Renal cortical epithelial cell (primary cell): ENCODE measurements around the gene VAC14. TPM values are rescaled to one million over a fixed set of nuclear protein-coding genes. Genes with fewer than 3 reads are reported as not detected.

Experiments
- DNase-seq: peaks from one replicate; pipeline ENCODE4 v3.0.0-alpha.2; 2011; ENCODE audit warnings: low read depth
- total RNA-seq: library from RNA; depleted of rRNA; stranded (reverse); fragments of >200 nt; gene quantifications from 2 replicates; pipeline ENCODE4 v1.2.3, GENCODE V29; 2014

VAC14 gene
- total RNA-seq, 1 donor from 2014 or later, result 30.3 TPM

DNA sequence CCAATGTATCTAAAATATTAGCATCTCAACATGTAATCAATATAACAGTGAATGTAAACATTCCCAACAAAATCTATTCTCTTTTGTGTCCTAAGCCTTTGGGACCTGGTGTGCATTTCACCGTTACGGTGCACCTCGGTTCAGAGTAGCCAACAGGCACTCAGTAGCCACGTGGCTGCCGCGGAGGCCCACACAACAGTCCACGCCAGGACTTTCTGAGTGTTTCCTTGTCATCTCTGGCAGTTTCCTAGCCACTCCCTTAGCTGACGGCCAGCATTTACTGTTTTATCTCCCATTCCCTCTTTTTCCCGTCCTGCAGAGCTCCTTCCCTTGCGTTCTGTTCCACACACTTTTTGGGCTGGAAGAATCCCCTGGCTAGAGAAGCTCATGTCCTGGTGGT, 36.3 kb downstream of the VAC14 start:
- DNase-seq, result no peak

DNA sequence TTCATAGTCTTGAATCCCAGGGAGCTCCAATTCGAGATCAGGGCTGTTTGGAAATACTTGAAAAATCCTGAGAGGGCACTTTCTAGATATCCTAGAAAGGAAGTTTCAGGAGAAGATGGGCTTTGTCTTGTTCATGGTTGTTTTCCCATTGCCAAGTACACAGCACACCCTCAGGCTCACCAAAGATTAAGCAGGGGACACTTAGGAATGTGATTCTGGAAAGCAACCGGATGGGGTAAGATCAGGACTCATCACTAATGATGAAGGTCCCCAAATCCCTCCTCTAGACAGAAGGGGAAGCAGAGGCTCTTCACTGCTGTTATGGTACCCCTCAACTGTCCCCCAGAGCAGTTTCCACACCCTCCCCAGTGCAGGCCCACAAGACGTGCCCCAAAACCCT, 40.7 kb downstream of the VAC14 start:
- DNase-seq, result no peak

- no peak for DNase-seq
Observed at GRCh38 chr16:70759666-70760065, 41.3 kb downstream of the VAC14 start.

GRCh38 chr16:70758786-70759185, 42.2 kb downstream of the VAC14 start:
- no peak for DNase-seq

- no peak for DNase-seq
Observed at GRCh38 chr16:70757183-70757582, 43.8 kb downstream of the VAC14 start.

DNA sequence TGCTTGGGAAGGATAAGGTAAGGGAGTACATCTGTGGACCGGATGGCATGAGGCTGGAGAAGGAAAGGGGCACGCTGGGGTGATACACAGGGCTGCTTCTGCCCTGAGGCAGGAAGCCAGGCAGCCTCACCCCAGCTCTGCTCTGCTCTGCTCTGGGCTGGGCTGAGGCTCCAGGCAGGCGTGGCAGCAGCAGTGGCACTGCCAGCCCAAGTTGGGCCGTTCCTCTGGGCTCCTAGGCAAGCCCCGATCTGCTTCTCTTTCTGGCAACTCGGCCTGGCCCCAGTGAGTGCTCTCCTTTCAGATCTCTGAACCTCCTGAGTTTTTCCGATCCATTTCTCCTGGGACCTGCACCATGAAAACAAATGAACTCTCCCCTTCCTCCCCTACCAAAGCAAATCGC, 44.9 kb downstream of the VAC14 start:
- DNase-seq, result no peak

DNA sequence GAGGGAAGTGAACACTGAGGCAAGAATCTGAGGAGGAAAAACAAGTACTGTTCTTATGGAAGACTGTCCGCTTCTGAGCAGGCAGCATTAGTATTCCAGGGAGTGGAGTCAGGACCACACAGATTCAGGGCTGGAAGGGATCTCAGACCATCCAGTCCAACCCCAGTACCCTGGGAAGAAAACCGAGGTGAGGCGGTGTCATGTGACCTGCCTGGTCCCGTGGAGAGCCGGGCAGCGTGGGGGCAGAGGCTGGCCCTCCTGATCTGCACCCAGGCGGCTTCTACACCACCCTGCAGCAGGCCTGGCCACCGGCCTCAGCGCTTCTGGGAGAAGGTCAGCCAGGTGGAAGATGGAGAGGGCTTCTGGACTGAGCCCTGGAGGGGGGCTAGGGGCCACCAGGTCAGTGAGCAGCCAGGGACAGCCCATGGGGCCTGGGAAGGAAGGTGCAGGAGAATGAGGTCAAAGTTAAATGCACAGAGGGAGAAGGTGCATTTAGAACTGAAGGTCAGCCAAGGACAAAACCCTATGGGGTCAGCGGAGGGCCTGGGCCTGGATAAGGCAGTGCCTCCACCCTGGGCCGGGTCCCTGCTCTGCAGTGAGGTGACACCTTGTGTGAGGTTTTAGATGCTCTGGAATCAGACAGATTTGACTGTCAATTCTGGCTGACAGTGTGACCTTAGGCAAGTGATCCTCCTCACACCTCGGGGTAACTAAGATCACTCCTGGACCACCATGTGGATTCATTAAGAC, 45.9 kb downstream of the VAC14 start:
- DNase-seq, result no peak

DNA sequence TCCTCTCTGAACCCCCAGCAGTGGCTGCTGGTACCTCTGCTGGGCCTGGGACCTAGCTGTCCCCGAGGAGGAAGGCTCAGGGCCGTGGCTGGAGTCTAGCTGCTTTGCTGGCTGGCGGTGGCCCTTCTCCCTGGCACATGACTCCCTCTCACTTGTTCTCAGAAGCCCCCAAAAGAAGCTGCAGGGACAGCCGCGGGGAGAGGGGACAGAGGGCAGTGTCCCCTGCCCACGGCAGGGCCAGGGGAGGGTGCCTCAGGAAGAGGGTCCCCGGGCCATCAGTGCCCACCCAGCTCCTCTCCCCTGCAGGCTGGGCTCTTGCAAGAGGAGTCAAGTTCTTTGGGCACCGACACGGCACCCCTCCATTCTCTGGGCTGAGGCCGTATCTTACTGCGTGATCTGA, 46.6 kb downstream of the VAC14 start:
- DNase-seq, result no peak

GRCh38 chr16:70753694-70754325, 47.1 kb downstream of the VAC14 start:
- DNase-seq, result no peak

DNA sequence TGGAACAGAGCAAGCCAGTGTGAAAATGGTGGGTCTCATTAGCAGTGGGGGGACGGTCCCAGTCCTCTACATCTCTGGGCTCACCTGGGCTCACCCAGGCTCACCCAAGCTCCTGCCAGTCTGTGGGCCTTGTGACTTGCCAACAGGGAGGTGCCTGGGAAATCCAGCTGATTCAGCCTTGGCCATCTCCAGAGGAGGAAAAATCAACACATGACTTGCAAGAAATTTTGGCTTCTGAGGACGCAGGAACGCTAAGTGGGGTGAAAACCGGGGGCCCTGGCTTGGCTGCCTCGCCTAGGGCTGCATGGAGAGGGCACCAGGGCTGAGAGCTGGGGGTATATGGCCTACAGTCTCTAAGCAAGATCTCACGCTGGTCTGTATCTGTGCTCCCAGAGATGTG, 47.7 kb downstream of the VAC14 start:
- DNase-seq, result no peak

DNA sequence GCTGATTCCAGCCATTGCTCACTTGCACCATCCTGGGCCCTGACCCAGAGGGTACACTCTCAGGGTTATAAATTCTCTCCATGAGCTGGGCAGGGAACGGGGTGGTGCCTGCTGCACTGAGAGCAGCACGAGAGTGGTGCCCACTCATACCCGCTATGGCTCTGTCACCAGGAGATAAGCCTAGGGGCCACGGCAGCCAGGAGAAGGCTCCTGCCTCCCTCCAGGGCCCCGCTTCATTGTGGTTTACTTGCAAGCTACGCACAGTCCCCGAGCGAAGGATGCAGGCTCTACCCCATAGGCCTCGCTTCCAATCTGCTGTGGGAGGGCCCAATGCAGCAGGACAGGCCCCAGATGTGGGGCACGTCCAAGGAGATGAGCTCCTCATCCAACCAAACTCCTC, 48.5 kb downstream of the VAC14 start:
- no peak for DNase-seq

DNA sequence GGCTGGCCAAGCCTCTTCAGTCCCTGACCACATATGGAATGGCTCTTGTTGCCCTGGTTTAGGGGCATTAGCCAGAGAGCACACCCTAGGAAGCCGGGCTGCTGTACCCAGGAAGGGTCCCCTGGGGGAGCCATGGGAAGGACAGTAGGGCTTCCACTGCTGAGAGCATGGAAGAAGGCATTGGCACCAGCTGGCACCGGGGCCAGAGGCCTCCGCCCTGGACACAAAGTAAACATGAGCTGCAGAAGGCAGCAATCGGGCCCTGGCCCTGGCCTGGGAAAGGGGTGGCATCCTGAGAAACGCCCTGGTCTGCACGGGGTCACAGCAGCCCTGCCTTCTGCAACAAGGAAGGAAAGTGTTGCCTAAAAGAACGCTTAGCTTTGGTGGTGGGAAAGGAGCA, 49.4 kb downstream of the VAC14 start:
- DNase-seq, result no peak

DNA sequence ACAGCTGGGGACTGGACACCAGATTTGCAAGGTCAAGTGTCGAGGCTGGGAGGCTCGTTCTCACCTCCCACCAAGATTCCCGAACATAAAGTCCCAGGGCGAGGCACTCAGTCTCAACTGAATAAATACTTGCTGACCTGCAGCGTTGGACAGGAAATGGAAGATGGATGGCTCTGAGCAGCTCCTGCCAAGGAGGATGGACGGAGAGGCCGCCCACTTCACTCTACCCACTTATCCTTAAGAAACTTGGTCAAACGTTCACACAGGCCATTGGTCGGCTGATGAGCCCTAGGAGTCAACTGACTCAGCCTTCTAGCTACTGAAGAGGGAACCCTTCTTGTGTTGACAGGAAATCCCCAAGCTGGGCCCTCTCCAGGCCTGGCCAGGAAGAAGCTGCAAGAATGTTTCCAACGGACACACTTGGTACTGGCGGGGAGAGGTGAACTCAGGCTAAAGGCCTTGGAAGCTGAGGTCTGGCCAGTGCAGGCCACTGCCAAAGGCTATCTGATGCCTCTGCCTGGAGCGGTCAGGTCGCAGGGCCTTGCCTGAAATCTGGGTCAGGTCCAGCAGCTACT, 50.0 kb downstream of the VAC14 start:
- peak; percentile 95 for DNase-seq

- DNase-seq, result no peak
Observed at GRCh38 chr16:70749681-70750601, 51.0 kb downstream of the VAC14 start.

GRCh38 chr16:70749006-70749678, 51.8 kb downstream of the VAC14 start:
- DNase-seq, result no peak

- peak; percentile 80 for DNase-seq
Observed at GRCh38 chr16:70747703-70748631, 53.0 kb downstream of the VAC14 start.

GRCh38 chr16:70746708-70747424, 54.1 kb downstream of the VAC14 start:
- DNase-seq, result peak; percentile 96

- DNase-seq, result peak; percentile 51
Observed at GRCh38 chr16:70746040-70746707, 54.8 kb downstream of the VAC14 start.

GRCh38 chr16:70745536-70746025, 55.4 kb downstream of the VAC14 start:
- DNase-seq, result no peak
